ENCODE results near the gene XAF1.
"Not testable (repeated sequence)": the region's sequence is repeated elsewhere in the genome, so short reads cannot be mapped to it uniquely, and the experiment has no call there.

Gene XAF1

DNA sequence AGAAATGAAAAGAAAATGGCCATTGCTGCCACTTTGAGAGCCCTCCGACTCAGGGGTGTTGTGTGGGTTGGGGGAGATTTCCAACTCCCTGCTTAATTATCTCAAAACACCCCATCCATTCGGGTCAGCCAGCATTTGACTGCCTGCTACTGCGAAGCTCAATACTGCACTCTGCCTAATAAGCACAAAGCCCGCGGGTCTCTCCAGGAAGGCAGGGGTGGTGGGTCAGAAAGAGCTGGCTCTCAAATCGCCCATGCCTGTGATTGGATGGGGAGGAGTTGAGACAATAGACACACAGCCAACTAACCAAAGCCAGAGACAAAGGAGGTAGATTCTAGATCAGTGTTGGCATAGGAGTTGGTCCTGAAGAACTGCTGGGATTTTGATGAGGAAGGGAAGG, 2.3 kb upstream of the XAF1 start:
- DNase-seq (ENCODE audit: low spot score), result no peak

DNA sequence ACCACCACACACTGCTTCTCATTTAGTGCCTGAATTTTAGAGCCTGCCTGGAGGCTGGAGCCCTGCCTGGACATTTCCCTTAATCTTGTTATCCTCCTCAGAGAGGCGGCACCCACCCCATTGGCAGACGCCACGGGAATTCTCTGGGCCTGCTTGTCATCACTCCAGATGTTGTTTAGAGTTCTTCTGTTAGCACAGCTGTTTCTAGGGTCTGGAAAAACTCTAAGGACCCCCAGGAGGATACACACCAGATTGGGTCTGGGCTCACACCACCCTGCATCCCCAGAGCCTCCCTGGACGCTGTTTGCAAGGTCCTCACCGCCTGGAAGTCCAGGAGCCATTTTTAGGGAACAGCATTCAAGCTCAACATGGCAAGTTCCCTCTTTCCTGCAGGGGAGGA, 565 bp upstream of the XAF1 start:
- DNase-seq (ENCODE audit: low spot score), result no peak

DNA sequence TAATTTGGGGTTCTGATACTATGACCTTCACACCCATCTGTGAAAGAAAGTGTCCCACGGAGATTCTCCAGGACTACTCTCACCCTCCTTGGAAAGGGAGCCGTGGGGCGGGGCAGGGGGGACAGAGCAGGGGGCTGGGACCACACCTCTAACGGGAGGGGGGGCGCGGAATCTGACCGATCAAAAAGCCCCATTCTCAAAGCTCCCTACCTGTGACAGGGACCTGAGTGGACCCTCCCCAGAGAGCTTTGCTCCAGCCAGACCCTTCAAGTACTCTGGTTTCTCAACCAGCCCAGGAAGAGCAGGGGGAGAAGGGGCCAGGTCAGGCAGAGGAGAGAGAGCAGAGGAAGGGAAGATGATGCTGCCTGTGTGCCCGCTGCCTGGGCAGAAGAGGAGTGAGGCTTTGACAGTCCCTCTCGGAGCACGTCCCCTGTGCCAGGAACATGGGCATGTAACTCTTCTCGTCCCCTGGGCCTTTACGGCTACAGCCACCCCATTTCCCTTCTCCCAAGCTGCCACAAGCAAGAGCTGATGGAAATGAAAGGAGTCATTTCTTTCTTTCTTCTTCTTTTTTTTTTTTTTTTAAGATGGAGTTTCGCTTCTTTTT, 682 bp downstream of the XAF1 start:
- no peak for DNase-seq (ENCODE audit: low spot score)

DNA sequence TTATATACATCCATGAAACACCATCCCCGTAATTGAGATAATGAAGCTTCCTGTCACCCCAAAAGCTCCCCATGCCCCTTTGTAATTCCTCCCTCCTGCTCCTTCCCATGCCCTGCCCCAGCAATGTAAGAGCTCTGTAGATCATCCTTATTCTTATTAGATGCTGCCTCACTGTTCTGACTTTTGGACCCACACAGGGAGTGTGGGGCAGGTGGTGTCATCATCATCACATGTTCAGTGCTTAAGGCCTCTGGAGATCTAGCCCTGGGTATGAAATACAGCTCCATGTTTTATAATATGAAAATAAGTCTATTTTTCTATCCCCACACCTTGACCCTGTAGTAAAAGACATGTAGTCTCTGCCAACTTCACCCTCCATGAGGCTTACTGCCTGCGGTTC, 1.9 kb downstream of the XAF1 start:
- no peak for DNase-seq (ENCODE audit: low spot score)

DNA sequence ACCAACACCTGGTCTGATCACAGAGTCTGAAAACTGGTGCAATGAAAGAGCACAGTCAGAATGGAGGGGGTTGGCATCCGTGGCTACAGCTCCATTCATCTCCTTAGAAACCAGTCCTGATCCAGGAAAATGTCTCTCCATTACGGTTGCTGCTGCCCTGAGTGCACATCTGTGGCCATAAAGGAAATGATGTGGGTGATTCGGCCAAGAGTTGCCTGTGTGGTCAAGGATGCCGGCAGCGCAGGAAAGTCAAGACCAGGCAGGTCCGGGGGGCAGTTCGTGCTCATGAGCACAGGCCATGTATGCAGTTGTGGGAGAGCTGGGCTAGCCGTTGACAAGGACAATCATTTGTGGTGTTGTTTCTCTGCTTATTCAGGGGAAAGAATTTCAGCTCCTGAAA, 5.9 kb downstream of the XAF1 start:
- no peak for DNase-seq (ENCODE audit: low spot score)

DNA sequence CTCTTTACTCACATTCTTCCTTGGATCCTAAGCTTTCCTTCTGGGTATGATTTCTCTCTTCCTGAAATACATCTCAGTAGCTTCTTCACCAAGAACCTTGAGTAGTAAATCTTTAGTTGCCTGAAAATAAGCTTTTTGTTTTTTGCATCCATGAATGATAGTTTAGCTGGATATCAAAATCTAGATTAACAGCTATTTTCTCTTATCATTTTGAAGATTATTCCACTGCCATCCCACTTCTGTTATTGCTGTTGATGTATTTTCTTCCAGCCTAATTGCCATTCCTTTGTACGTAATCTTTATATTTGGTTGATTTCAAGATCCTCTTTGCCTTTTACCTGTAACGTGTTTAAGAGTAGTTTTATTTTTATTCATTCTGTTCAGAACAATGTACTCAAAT, 12.6 kb downstream of the XAF1 start:
- no peak for DNase-seq (ENCODE audit: low spot score)

DNA sequence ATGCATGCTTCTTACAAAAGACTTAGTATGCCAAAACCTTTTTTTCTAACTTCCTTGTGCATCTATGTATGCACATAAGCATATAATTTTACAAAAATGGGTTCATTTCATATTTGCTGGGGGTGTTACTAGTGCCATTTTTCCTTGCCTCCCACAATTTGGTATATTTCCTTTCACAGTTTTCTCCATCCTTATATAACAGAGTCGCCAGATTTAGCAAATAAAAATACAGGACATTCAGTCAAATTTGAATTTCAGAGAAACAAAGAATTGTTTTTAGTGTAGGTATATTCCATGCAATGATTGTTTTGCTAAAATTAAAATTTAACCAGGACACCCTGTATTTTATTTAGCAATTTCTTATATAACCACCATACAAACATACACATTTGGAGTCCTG, 16.2 kb downstream of the XAF1 start:
- DNase-seq (ENCODE audit: low spot score), result no peak

DNA sequence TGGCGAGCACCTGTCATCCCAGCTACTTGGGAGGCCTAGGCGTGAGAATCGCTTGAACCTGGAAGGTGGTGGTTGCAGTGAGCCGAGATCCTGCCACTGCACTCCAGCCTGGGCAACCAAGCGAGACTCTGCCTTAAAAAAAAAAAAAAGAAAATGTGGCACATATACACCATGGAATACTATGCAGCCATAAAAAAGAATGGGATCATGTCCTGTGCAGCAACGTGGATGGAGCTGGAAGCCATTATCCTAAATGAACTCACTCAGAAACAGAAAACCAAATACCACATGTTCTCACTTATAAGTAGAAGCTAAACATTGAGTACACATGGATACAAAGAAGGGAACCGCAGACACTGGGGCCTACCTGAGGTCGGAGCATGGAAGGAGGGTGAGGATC, 19.1 kb downstream of the XAF1 start:
- DNase-seq (ENCODE audit: low spot score), result not testable (repeated sequence)

DNA sequence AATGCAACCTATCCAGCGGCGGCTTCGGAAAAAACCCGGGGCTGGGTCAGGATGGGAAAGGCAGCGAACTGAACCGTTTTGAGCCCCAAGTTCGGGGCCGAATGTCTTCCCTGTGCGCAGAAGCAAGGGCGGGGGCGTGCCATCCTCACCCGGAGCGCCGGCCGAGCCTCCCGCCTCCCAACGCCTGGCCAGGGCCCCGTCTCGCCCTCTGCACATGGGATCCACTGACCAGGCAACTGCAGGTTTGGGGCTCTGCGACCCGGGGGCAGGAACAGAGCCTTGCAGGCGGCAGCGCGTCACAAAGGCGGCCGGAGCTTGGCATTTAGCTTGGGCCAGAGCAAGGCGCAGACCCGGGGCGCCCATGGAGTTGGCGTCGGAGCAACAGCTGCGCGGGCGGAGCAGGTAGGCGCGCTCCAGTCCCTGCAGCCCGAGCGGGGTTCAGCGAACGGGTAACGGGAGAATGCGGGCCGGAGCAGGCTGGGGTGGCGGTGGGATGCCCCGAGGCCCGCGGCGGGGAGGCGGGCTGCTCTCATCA, 20.1 kb downstream of the XAF1 start, which contains the start of gene FBXO39:
FBXO39 (plus strand) TSS at position 345 of the 535 bp plus-strand sequence. CDS start 3,654 bp downstream, outside the sequence.
- DNase-seq (ENCODE audit: low spot score), result no peak

DNA sequence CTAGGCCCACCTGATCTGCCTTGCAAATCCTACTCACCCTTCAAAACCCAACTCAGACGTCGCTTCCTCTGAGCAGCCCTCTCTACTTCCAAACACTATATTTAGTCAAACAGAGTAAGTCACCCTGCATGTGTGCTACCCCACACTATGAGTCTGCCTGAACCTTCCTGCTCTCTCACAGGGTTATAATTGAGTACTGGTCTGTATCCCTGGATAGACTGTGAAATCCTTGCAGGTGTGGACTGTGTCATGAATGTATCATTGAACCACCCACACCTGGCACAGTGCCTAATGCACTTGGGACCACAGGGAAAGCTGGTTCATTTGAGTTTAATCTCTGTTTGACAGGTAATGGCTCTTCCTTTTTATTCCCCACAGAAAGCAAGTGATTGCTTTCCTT, 23.6 kb downstream of the XAF1 start:
- no peak for DNase-seq (ENCODE audit: low spot score)

DNA sequence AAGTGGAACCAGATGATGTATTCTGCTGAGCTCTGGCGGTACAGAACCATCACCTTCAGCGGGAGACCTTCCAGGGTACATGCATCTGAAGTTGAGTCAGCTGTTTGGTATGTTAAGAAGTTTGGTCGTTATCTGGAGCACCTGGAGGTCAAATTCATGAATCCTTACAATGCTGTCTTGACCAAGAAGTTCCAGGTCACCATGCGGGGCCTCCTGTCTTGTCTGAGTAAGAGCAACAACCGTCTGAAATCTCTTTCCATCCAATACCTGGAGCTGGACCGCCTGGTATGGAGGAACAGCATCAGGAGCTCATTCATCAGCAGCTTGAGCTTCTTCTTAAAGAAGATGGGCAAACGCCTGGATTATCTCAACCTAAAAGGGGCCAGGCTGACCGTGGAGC, 24.2 kb downstream of the XAF1 start:
- DNase-seq (ENCODE audit: low spot score), result no peak

DNA sequence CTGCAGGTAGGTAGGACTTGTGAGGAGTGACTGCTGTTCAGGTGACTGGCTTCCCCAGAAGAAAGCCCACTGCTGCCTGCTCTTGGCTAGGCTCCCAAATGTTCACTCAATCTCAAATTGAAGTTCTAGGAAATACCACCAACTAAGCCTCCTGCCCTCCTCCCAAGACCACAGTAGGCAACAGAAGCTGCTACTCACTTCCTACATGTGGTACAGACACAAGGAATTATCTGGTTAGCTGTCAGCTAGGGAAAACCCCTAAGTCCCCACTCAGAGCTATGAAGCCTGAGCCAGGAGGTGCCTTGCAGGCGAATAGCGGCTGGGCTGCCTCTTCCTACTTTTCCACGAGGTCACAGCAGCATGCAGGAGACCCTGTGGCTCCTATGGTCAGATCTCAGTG, 25.0 kb downstream of the XAF1 start:
- no peak for DNase-seq (ENCODE audit: low spot score)

DNA sequence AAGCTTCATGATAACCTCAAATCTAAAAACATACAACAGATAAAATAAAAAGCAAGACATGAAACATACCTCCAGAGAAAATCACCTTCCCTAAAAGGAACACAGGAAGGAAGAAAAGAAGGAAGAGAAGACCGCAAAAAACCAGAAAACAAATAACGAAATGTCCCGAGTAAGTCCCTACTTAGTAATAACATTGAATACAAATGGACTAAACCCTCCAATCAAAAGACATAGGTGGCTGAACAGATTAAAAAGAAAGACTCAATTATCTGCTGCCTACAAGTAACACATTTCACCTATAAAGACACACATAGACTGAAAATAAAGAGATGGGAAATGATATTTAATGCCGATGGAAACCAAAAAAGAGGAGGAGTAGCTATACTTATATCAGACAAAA, 26.4 kb downstream of the XAF1 start:
- no peak for DNase-seq (ENCODE audit: low spot score)

DNA sequence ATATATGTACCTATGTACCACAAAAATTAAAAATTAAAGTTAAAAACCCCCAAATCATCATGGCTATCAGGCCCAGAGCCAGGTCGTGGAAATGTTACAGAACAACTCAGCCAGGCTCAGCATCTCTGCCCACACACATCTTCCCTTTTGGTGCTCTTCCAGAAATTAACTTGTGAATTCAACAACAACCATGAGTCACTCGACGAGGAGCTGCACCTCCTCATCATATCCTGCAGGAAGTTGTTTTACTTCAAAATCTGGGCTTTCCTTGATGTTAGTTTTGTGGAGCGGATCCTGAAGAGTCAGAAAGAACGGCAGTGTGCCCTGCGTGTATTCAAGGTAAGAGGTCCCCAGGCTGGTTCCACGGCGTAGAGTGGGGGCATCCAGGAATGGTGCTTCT, 30.8 kb downstream of the XAF1 start:
- DNase-seq (ENCODE audit: low spot score), result no peak

DNA sequence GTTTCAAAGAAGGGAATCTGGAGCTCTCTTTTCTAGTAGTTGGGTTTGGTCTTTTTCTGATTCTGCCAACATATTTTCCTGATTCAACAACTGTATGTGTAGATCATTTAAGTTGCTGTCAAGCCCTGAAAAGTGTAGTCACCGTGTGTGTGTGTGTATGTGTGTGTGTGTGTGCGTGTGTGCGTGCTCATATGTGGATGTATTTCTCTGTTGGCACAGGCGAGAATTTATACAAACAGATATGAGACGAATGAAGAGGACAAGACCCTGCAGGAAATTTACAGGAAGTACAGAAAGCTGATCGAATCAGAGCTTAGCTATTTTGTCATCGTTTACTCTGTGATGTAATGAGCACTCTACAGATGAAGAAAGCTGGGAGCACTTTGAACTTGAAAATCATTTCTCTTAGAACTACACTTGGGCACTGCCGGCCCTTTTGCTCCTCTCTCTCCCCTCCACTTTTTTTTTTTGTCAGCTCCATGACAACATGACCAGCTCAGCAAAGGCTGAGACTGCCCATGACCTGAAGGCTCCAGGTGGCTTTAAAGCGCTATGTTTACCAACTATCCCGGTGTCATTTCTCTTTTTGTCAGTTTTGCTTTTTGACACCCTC, 31.3 kb downstream of the XAF1 start:
- no peak for DNase-seq (ENCODE audit: low spot score)

DNA sequence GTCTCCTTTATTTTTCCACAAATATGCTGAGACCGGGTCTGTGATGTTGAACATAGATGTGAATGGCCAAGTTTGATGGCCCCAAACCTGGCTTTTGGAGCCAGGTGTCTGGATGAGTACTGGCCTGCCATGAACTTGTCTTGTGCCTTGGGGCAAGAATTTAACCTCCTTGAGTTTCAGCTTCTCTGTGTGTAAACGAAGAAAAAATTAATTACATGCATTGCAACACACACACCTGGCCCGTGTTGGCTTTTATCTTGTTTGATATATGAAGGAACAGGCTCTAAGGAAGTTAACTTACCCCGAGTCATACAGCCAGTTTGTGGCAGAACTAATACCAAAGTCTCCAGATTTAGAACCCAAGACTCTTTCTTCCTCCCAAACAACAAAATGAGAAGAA, 33.3 kb downstream of the XAF1 start:
- no peak for DNase-seq (ENCODE audit: low spot score)

DNA sequence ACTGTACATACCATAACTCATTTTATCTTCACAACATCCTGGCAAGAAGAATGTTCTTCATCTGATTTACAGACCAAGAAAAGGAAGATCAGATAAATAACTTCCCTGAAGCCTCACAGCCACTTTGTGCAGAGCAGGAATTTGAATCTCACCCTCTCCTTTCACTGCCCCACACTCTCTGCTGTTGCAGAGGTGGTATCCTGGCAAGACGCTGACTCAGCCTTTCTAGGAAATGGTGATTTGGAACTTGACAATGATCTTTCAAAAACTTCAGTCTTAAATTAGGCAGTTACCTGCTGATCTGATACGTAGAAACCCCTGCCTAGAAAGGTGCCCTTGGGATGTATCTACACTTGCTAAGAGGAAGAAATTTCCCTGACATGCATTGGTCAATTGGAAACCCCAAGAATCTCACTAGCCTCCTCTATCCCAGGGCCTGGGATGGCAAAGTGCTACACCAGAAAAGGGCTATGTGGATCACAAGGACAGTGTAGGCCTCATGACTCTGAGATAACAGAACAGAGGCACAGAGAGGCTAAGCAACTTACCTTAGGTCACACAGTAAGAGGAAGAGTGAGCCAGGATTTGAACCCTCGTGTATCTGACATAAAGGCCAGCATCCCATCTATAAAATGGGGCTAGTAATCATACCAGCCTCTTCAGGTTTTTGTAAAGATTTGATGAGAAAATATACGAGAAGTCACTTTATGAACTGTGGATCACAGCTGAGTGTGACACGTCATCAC, 38.1 kb downstream of the XAF1 start:
- no peak for DNase-seq (ENCODE audit: low spot score)

DNA sequence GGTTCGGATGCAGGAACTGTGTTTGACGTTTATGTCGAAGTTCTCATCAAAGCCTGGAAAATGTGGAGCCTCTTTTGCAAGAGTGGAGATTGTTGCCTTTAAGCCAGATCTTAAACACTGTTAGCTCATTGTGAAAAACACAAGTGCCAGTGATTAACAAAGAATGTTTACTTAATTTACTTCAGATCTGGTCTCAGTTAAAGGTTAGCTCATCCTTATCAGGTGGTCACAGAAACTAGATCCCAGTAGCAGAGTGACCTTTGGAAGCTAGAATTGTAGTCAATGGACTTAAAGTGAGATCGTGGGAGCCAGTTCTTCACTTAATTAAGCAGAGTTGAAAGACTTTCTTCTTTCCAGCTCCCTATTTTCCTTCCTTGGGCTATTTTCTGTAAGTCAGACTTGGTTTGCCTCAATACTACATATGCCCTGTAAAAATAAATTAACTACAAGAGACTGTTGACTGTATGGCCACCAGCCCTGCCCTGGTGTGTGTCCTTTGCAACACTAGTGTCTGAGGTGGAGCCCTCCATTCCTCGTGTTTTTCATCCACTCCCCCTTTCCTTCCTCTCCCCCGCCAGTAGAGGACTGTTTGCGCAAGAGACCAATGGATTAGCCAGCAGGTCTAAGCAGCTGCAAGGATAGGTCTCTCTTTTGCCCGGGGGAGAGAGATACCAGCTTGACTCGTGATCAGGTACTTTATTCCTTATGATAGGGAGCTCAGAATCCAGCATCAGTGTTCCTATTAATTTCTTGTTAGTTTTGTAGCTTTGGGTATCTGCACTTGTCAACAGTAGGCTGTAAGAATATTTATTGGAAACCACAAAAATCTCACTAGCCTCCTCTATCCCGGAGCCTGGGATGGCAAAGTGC, 40.4 kb downstream of the XAF1 start:
- DNase-seq (ENCODE audit: low spot score), result no peak

DNA sequence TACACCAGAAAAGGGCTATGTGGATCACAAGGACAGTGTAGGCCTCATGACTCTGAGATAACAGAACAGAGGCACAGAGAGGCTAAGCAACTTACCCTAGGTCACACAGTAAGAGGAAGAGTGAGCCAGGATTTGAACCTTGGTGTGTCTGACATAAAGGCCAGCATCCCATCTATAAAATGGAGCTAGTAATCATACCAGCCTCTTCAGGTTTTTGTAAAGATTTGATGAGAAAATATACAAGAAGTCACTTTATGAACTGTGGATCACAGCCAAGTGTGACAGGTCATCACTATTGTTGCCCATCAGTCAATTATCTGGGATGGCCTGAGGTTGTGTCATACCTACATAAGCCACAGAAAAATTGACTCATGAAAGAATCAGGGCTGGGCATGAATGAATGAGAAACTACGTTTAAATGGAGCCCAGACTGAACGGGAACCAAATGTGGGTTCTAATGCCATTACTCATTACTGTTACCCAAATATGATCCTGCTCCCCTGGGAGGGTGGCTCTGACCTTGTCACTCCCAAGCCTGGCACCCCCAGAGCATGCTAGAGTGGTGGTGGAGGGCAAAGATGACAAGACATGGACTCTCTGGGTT, 41.1 kb downstream of the XAF1 start:
- no peak for DNase-seq (ENCODE audit: low spot score)

DNA sequence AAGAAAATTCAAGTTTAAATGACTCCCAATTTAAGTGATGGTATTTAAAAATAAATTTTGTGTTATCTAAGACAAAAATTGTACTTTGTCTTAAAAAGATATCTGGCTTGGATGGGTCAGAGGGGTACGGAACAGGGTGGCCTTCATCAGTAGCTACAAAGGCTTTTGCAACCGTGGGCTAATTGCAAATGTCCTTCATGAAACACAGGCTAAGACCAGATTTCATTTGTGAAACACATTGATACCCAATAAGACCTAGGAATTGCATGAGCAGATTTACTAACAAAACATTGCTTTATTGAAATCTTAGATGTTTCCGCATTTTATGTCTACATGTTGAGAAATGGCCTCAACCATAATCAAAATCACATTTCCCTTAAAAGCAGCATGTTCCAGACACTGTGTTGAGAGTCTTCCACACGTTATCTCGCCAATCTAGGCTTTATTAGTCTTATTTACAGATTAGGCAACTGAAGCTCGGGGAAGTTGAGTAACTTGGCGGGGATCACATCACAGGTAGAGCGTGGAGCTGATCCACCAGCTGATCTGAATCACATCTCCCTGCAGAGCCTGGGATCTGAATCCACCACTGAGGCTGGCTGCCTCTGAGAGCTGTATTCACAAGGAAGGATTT, 42.0 kb downstream of the XAF1 start:
- DNase-seq (ENCODE audit: low spot score), result no peak

DNA sequence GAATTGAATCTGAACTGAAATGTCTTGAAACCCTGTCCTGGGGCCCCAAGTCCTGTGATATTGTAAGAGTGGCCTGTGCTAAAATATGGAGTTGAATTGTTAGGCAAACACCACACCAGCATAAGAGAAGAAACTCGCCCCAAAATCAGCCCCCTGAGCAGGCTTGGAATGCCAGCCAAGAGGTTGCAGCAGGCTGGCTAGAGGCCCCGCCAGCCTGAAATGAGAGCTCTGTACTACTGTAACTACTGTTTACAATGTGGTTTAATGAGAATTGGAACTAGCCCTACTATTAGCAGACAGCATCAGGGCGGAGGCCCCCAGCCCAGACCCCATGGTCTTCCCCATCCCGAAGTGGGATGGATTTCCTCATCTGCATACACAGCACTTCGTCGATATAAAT, 43.9 kb downstream of the XAF1 start:
- no peak for DNase-seq (ENCODE audit: low spot score)

All from hematopoietic multipotent progenitor cell treated with erythropoietin and hydrocortisone succinate and interleukin-3 and kit ligand, for 15 days (in vitro differentiated cells).